Left lung (tissue), 10 donors: ENCODE data around the gene SERPINC1. TPM values are rescaled to one million over a fixed set of nuclear protein-coding genes. Genes with fewer than 3 reads are reported as not detected.

ENCODE experiments used
- ATAC-seq: fragments of 200-7000 bp; cut with Tn5 transposase; one replicate; pipeline ENCODE4 v1.9.1; 2020; ENCODE audit warnings: moderate library complexity
- DNase-seq, 4 donors: peaks; one replicate each; pipeline ENCODE4 v3.0.0-alpha.2; 2013 to 2020
- H3K27ac ChIP-seq, 2 donors: fragments of 200-600 bp; sonication (generic) in 1 of 2; one replicate each; pipeline versions ENCODE4 v1.5.0 to v1.8.0; 2020 to 2021
- H3K27me3 ChIP-seq, 2 donors: fragments of 200-600 bp; sonication (generic) in 1 of 2; one replicate each; pipeline versions ENCODE4 v1.5.0 to v1.8.0; 2020 to 2021
- H3K36me3 ChIP-seq, 2 donors: fragments of 200-600 bp; sonication (generic) in 1 of 2; one replicate each; pipeline versions ENCODE4 v1.5.0 to v1.8.0; 2020 to 2021
- H3K4me1 ChIP-seq, 2 donors: fragments of 200-600 bp; one replicate each; pipeline ENCODE4 v1.8.0; 2021
- H3K4me3 ChIP-seq, 2 donors: fragments of 200-600 bp; sonication (generic) in 1 of 2; one replicate each; pipeline versions ENCODE4 v1.5.0 to v1.8.0; 2020 to 2021; ENCODE audit warnings: mild to moderate bottlenecking in 1 of 2
- H3K9me3 ChIP-seq, 2 donors: fragments of 200-600 bp; sonication (generic) in 1 of 2; one replicate each; pipeline versions ENCODE4 v1.5.0 to v1.8.0; 2020 to 2021
- intact Hi-C, 2 donors: fragments of 100-400 bp; cut with DNase I; formaldehyde crosslinking; loops; one replicate each; pipeline versions ENCODE4 v1.11.2 to v1.14.2; 2022
- polyA plus RNA-seq, 6 donors: library from polyadenylated mRNA; unstranded; fragments of 120-200 nt; gene quantifications; one replicate each; pipeline ENCODE4 v1.2.1, GENCODE V29; 2013; ENCODE audit not compliant: insufficient read length in 6 of 6
- total RNA-seq, 2 donors: library from RNA; stranded (reverse); fragmentation: NEBNext Ultra II Directional; extraction: Animal tissue kit (Norgen Biotek cat#: 25700); gene quantifications; one replicate each; pipeline ENCODE4 v1.2.1, GENCODE V29; 2021
- TF ChIP-seq, protein P1 (sequence below), 2 donors: fragments of 200-600 bp; sonication (generic) in 1 of 2; IDR thresholded peaks; one replicate each; pipeline versions ENCODE4 v1.5.0 to v1.8.0; 2021; ENCODE audit warnings: antibody characterized with exemption in 2 of 2
- donor health status: DM: no; HTN: yes; CAD: no.
- donor health status: DM: no; HTN: no; CAD: no.

Gene SERPINC1
- total and polyA plus RNA-seq, 8 donors = 0.13 to 0.54 (median 0.43) TPM; not detected in 1

- DNase-seq (no peak), ATAC-seq (no peak)
- Histone ChIP-seq H3K27ac (no peak overlapping the region), H3K36me3 (no peaks in the 10 kb centered on the region), H3K4me1 (no peaks in the 10 kb centered on the region), H3K9me3 (no peaks in the 10 kb centered on the region), H3K4me3 (no peak overlapping the region), H3K27me3 (no peaks in the 10 kb centered on the region)
- intact Hi-C loops = no loop called here
- TF ChIP-seq, protein P1, sequence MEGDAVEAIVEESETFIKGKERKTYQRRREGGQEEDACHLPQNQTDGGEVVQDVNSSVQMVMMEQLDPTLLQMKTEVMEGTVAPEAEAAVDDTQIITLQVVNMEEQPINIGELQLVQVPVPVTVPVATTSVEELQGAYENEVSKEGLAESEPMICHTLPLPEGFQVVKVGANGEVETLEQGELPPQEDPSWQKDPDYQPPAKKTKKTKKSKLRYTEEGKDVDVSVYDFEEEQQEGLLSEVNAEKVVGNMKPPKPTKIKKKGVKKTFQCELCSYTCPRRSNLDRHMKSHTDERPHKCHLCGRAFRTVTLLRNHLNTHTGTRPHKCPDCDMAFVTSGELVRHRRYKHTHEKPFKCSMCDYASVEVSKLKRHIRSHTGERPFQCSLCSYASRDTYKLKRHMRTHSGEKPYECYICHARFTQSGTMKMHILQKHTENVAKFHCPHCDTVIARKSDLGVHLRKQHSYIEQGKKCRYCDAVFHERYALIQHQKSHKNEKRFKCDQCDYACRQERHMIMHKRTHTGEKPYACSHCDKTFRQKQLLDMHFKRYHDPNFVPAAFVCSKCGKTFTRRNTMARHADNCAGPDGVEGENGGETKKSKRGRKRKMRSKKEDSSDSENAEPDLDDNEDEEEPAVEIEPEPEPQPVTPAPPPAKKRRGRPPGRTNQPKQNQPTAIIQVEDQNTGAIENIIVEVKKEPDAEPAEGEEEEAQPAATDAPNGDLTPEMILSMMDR (IDR thresholded peaks at IDR 0.05) = no peak
Measured at GRCh38 chr1:173893611-173894010, 23.5 kb downstream of the SERPINC1 start.

- no peak for ATAC-seq
- Histone ChIP-seq H3K9me3 (no peaks in the 10 kb centered on the region), H3K27ac (no peak overlapping the region), H3K4me1 (peaks cover 0 to 9% of the 10 kb centered on the region in 2 donors), H3K36me3 (peaks cover 0 to 17% of the 10 kb centered on the region in 2 donors), H3K4me3 (no peak overlapping the region), H3K27me3 (no peaks in the 10 kb centered on the region)
- TF ChIP-seq, protein P1 (IDR thresholded peaks at IDR 0.05) = no peak
- no peak for DNase-seq
- intact Hi-C loops = no loop called here
Measured at GRCh38 chr1:173889885-173890284, 27.2 kb downstream of the SERPINC1 start.

- H3K36me3 ChIP-seq = peaks cover 0 to 17% of the 10 kb centered on the region in 2 donors
- intact Hi-C loops = no loop called here
Measured at GRCh38 chr1:173888749-173889148, 28.4 kb downstream of the SERPINC1 start.

DNA sequence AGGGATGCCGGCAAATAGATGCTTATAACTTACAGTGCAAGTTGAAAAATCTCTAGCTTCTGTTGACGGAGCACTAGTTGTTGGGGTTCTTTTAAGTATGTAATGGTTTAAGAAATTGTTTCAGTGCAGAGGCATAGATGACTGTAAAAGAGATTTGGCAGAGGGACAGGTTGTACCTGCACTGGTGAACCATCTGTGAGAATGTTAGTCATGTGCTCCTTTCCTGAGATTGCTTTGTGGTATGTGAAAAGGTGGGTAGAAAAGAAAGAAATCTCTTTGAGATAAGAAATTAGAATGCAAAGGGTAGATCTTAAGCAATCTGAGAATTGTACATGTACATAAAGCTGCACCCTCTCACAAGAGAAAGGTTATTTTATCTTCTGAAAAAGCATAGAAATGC is 29.5 kb downstream of the SERPINC1 start:
- no peaks in the 10 kb centered on the region for H3K9me3 ChIP-seq
- TF ChIP-seq, protein P1 (IDR thresholded peaks at IDR 0.05) = no peak
- H3K4me1 ChIP-seq = peaks cover 0 to 9% of the 10 kb centered on the region in 2 donors
- H3K27me3 ChIP-seq = no peaks in the 10 kb centered on the region
- DNase-seq = no peak
- H3K27ac ChIP-seq = no peak overlapping the region
- peaks cover 0 to 17% of the 10 kb centered on the region in 2 donors for H3K36me3 ChIP-seq
- intact Hi-C loops = no loop called here
- no peak for ATAC-seq
- H3K4me3 ChIP-seq = no peak overlapping the region

More at GRCh38 chr1:173888749-173889148, 28.4 kb downstream of the SERPINC1 start:
- no peaks in the 10 kb centered on the region for H3K27me3 ChIP-seq
- H3K9me3 ChIP-seq = no peaks in the 10 kb centered on the region
- H3K4me1 ChIP-seq = peaks cover 0 to 9% of the 10 kb centered on the region in 2 donors
- TF ChIP-seq, protein P1 (IDR thresholded peaks at IDR 0.05) = no peak
- no peak overlapping the region for H3K4me3 ChIP-seq
- no peak for DNase-seq
- H3K27ac ChIP-seq = no peak overlapping the region
- ATAC-seq = no peak

DNA sequence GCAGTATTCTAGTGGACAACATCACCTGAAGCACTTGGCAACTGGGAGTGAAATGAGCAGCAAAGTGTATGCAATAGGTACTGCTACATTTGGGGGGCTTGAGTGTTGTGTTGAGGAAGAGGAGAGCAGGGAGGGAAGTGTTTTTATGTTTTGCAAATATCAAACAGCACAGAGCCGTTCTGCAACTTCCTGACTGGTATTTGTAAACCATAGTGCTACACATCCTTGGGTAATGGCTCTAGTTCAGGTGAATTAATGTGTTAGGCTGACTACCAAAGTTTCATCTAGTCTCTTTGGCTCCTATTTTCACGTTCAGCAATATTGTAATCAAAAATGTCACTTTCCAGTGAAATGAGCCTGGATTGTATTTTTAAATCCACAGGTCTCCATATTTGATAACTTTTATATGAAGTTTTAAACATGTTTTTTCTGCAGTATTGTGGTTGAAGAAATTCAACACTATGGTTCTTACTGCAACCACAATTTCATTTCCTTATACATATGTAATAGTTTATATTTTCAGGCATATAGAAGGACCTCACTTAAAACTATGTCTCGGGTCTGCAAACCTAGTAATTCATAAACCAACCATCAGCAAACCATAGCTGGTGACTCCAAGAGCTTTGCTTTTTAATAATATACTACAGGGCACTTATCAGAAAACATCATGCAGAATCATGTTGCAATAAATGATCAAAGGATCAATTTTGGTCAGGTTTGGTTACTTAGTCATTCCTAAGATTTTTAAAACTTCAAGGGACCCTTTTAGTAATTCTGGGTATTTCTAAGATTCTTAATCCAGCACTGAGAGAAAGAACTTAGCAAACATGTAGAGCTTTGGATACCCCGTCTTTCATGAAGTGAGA is 30.1 kb downstream of the SERPINC1 start:
- TF ChIP-seq, protein P1 (IDR thresholded peaks at IDR 0.05) = no peak
- peak overlapping the region in 1 of 2 donors; percentile 72 for H3K27ac ChIP-seq
- DNase-seq (no peak), ATAC-seq (no peak)
- H3K4me3 ChIP-seq = no peak overlapping the region
- peaks cover 0 to 9% of the 10 kb centered on the region in 2 donors for H3K4me1 ChIP-seq
- H3K36me3 ChIP-seq = peaks cover 0 to 17% of the 10 kb centered on the region in 2 donors
- no peaks in the 10 kb centered on the region for H3K27me3 ChIP-seq
- H3K9me3 ChIP-seq = no peaks in the 10 kb centered on the region
- intact Hi-C loops = no loop called here
